Transverse colon (tissue), 3 donors: Measurements from ENCODE around the gene DRD2.

ENCODE experiments used
- POLR2A ChIP-seq: fragments of 450-650 bp; IDR thresholded peaks from one replicate; pipeline ENCODE4 v1.6.1; 2016; ENCODE audit warnings: antibody characterized with exemption, mild to moderate bottlenecking, moderate library complexity
- TF ChIP-seq, protein P1 (sequence below), 5 experiments: fragments of 200-600 bp in 3 of 5; fragments of 450-650 bp in 2 of 5; sonication (generic) in 3 of 5; IDR thresholded peaks; 1 replicate in 2 of 5; 2 replicates in 3 of 5; pipeline ENCODE4 v1.5.1; 2016 to 2017; ENCODE audit warnings: antibody characterized with exemption in 5 of 5, inconsistent platforms in 3 of 5, mild to moderate bottlenecking in 2 of 5, moderate library complexity in 1 of 5

DNA sequence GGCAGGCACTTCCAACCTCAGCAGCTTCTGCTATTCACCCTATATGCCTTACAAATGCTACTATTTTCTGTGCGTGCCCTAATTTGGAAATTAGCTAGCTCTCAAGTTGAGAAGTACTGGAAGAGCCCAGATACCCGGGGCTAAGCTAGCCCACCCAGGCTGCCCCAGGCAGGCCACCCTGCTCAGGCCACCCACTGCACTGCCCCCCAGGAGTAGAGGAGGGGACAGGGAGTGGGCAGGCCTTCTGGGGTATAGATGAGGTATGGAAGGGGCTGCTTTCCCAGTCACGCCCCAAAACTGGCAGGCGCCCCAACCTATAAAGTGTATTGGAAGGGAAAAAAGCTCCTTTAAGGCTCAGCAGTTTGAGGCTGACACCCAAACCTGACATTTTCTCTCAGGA, 43.5 kb downstream of the DRD2 start:
- TF ChIP-seq, protein P1, sequence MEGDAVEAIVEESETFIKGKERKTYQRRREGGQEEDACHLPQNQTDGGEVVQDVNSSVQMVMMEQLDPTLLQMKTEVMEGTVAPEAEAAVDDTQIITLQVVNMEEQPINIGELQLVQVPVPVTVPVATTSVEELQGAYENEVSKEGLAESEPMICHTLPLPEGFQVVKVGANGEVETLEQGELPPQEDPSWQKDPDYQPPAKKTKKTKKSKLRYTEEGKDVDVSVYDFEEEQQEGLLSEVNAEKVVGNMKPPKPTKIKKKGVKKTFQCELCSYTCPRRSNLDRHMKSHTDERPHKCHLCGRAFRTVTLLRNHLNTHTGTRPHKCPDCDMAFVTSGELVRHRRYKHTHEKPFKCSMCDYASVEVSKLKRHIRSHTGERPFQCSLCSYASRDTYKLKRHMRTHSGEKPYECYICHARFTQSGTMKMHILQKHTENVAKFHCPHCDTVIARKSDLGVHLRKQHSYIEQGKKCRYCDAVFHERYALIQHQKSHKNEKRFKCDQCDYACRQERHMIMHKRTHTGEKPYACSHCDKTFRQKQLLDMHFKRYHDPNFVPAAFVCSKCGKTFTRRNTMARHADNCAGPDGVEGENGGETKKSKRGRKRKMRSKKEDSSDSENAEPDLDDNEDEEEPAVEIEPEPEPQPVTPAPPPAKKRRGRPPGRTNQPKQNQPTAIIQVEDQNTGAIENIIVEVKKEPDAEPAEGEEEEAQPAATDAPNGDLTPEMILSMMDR (IDR thresholded peaks at IDR 0.05): no peak
- no peak for TF ChIP-seq POLR2A
